Measurements from ENCODE around the gene COL4A3.

The COL4A3 gene

DNA sequence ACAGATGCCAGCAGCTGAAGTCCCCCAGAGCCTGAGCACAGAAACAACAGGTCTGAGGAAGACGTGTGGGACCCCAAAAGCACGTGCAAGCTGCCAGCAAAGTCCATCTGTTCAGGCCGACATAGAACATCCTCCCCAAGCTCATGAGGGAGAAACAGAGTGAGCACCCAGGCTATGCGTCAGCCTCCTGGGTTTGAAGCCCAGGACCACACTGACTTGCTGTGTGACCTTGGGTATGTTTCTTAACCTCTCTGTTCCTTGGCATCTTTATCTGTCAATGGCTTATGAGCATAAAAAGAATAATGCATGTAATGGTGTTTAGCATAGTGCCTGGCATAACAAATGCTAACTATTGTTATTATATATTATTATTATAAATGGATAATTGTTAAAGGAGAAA lies 40.7 kb upstream of the COL4A3 start:
- TF ChIP-seq, protein P1, sequence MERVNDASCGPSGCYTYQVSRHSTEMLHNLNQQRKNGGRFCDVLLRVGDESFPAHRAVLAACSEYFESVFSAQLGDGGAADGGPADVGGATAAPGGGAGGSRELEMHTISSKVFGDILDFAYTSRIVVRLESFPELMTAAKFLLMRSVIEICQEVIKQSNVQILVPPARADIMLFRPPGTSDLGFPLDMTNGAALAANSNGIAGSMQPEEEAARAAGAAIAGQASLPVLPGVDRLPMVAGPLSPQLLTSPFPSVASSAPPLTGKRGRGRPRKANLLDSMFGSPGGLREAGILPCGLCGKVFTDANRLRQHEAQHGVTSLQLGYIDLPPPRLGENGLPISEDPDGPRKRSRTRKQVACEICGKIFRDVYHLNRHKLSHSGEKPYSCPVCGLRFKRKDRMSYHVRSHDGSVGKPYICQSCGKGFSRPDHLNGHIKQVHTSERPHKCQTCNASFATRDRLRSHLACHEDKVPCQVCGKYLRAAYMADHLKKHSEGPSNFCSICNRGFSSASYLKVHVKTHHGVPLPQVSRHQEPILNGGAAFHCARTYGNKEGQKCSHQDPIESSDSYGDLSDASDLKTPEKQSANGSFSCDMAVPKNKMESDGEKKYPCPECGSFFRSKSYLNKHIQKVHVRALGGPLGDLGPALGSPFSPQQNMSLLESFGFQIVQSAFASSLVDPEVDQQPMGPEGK (CRISPR knock-in tag; IDR thresholded peaks at IDR 0.05; ENCODE audit: borderline replicate concordance), result no peak
- TF ChIP-seq, protein P2, sequence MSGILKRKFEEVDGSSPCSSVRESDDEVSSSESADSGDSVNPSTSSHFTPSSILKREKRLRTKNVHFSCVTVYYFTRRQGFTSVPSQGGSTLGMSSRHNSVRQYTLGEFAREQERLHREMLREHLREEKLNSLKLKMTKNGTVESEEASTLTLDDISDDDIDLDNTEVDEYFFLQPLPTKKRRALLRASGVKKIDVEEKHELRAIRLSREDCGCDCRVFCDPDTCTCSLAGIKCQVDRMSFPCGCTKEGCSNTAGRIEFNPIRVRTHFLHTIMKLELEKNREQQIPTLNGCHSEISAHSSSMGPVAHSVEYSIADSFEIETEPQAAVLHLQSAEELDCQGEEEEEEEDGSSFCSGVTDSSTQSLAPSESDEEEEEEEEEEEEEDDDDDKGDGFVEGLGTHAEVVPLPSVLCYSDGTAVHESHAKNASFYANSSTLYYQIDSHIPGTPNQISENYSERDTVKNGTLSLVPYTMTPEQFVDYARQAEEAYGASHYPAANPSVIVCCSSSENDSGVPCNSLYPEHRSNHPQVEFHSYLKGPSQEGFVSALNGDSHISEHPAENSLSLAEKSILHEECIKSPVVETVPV (CRISPR knock-in tag; IDR thresholded peaks at IDR 0.05), result no peak
- TF ChIP-seq RARB (CRISPR knock-in tag; IDR thresholded peaks at IDR 0.05) (no peak), ZNF8 (CRISPR knock-in tag; IDR thresholded peaks at IDR 0.05) (no peak), ZFP30 (CRISPR knock-in tag; IDR thresholded peaks at IDR 0.05) (no peak), ZNF565 (CRISPR knock-in tag; conservative IDR thresholded peaks at IDR 0.05; ENCODE audit: low read depth) (no peak), TOX (CRISPR knock-in tag; IDR thresholded peaks at IDR 0.05; ENCODE audit: borderline replicate concordance) (no peak), PPARA (CRISPR knock-in tag; IDR thresholded peaks at IDR 0.05; ENCODE audit: borderline replicate concordance) (no peak), ISL1 (CRISPR knock-in tag; IDR thresholded peaks at IDR 0.05) (no peak), ARNTL (CRISPR knock-in tag; IDR thresholded peaks at IDR 0.05; ENCODE audit: borderline replicate concordance, low read depth) (no peak), ZC3H10 (CRISPR knock-in tag; IDR thresholded peaks at IDR 0.05) (no peak), CSDC2 (CRISPR knock-in tag; IDR thresholded peaks at IDR 0.05) (no peak)
- TF ChIP-seq, protein P3, sequence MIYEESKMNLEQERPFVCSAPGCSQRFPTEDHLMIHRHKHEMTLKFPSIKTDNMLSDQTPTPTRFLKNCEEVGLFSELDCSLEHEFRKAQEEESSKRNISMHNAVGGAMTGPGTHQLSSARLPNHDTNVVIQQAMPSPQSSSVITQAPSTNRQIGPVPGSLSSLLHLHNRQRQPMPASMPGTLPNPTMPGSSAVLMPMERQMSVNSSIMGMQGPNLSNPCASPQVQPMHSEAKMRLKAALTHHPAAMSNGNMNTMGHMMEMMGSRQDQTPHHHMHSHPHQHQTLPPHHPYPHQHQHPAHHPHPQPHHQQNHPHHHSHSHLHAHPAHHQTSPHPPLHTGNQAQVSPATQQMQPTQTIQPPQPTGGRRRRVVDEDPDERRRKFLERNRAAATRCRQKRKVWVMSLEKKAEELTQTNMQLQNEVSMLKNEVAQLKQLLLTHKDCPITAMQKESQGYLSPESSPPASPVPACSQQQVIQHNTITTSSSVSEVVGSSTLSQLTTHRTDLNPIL (CRISPR knock-in tag; IDR thresholded peaks at IDR 0.05; ENCODE audit: low read depth), result no peak
- TF ChIP-seq, protein P4, sequence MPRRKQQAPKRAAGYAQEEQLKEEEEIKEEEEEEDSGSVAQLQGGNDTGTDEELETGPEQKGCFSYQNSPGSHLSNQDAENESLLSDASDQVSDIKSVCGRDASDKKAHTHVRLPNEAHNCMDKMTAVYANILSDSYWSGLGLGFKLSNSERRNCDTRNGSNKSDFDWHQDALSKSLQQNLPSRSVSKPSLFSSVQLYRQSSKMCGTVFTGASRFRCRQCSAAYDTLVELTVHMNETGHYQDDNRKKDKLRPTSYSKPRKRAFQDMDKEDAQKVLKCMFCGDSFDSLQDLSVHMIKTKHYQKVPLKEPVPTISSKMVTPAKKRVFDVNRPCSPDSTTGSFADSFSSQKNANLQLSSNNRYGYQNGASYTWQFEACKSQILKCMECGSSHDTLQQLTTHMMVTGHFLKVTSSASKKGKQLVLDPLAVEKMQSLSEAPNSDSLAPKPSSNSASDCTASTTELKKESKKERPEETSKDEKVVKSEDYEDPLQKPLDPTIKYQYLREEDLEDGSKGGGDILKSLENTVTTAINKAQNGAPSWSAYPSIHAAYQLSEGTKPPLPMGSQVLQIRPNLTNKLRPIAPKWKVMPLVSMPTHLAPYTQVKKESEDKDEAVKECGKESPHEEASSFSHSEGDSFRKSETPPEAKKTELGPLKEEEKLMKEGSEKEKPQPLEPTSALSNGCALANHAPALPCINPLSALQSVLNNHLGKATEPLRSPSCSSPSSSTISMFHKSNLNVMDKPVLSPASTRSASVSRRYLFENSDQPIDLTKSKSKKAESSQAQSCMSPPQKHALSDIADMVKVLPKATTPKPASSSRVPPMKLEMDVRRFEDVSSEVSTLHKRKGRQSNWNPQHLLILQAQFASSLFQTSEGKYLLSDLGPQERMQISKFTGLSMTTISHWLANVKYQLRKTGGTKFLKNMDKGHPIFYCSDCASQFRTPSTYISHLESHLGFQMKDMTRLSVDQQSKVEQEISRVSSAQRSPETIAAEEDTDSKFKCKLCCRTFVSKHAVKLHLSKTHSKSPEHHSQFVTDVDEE (CRISPR knock-in tag; IDR thresholded peaks at IDR 0.05), result no peak

DNA sequence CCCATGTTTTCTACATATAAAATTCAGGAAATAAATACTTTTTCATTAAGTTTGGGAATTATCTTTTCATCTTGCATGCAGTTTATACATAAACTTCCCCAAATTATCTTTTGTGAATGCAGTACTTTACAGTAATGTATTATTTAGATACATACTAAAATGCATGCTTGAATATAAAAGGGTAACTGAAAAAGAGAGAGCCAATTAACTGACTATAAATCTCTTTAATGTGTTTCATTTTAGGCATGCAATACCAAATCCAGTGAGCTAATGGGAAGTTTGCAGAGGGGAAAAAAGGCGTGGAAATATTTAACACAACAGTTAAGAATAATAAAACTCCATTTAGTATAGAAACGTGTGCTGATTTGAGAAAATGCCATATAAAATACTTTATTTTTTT lies 39.6 kb upstream of the COL4A3 start:
- ATAC-seq, result no peak
- no peak for TF ChIP-seq ARNTL (CRISPR knock-in tag; IDR thresholded peaks at IDR 0.05; ENCODE audit: borderline replicate concordance, low read depth)
- TF ChIP-seq, protein P3 (CRISPR knock-in tag; IDR thresholded peaks at IDR 0.05; ENCODE audit: low read depth), result no peak

More for the DNA sequence above, 40.7 kb upstream of the COL4A3 start:
- ATAC-seq, result no peak

DNA sequence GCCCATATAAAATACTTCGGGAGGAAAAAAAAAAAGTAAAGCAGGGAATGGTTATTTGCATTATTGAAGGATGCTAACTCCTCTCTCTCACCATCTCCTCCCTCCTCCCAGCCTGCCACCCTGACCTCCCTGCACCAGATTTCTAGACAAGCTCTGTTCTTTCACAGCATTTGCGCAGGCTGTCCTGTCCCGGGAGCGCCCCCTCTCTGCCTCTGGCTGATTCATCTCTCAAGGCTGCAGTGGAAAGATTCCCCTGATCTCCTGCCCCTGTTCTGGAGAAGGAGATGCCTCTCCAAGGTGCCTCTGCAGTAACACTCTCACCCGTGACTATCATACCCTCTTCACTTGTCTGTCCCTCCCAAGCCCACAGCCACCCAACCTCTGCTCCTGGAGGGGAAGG lies 38.9 kb upstream of the COL4A3 start:
- ATAC-seq, result peak; percentile 74
- TF ChIP-seq ISL1 (CRISPR knock-in tag; IDR thresholded peaks at IDR 0.05), result no peak
- no peak for TF ChIP-seq ESRRG (CRISPR knock-in tag; IDR thresholded peaks at IDR 0.05)

DNA sequence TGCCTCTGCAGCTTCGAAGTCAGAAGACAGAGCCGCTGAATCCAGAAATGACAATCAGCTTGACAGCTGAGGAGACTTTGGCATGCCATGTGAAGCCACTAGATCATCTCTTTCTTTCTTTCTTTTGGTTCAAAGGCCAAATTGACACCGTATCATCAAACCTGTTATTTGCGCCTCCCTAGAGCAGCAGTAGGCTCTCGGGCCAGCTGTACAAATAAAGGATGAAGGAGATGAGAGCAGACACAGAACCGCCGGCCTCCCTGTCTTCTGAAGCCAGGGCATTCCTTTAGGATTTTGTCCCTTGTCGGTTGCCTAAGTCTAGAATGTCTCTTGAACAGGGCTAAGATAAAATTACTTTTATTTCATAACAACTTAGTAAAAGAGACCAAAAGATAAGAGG lies 37.2 kb upstream of the COL4A3 start:
- no peak for ATAC-seq
- TF ChIP-seq PPARA (CRISPR knock-in tag; IDR thresholded peaks at IDR 0.05; ENCODE audit: borderline replicate concordance), result no peak
- TF ChIP-seq RARB (CRISPR knock-in tag; IDR thresholded peaks at IDR 0.05), result no peak
- TF ChIP-seq, protein P4 (CRISPR knock-in tag; IDR thresholded peaks at IDR 0.05), result no peak
- no peak for TF ChIP-seq TOX (CRISPR knock-in tag; IDR thresholded peaks at IDR 0.05; ENCODE audit: borderline replicate concordance)
- TF ChIP-seq ZNF8 (CRISPR knock-in tag; IDR thresholded peaks at IDR 0.05), result no peak
- TF ChIP-seq, protein P2 (CRISPR knock-in tag; IDR thresholded peaks at IDR 0.05), result no peak
- no peak for TF ChIP-seq GLIS3 (CRISPR knock-in tag; IDR thresholded peaks at IDR 0.05)

Data from SK-N-SH treated with all-trans-retinoic acid at 6 μM for 48 hours (cell line).